H9 (cell line): ENCODE results near the gene GNG11. TPM values are rescaled to one million over a fixed set of nuclear protein-coding genes. Genes with fewer than 3 reads are reported as not detected.

ENCODE experiments used
- DNase-seq: peaks from one replicate; pipeline ENCODE4 v3.0.0-alpha.2; 2017
- H2AFZ ChIP-seq: one replicate; pipeline ENCODE4 v1.6.1; 2013; ENCODE audit warnings: mild to moderate bottlenecking, low read length, control low read depth, moderate library complexity
- H2AK5ac ChIP-seq: 2 replicates; pipeline ENCODE4 v1.6.1; 2013; ENCODE audit warnings: low read length, control low read depth, mixed read lengths; ENCODE audit not compliant: insufficient read length
- H2BK120ac ChIP-seq: one replicate; pipeline ENCODE4 v1.6.1; 2013; ENCODE audit warnings: low read depth, mild to moderate bottlenecking, low read length, control low read depth, inconsistent platforms; ENCODE audit not compliant: poor library complexity, severe bottlenecking
- H2BK12ac ChIP-seq: 2 replicates; pipeline ENCODE4 v1.6.1; 2013; ENCODE audit warnings: low read length, control low read depth, mixed read lengths, low read depth; ENCODE audit not compliant: insufficient read length
- H2BK15ac ChIP-seq: 2 replicates; pipeline ENCODE4 v1.6.1; 2013; ENCODE audit warnings: low read depth, low read length, control low read depth
- H2BK20ac ChIP-seq: one replicate; pipeline ENCODE4 v1.6.1; 2013; ENCODE audit warnings: low read depth, mild to moderate bottlenecking, low read length, control low read depth, inconsistent platforms; ENCODE audit not compliant: poor library complexity, severe bottlenecking
- H2BK5ac ChIP-seq: 2 replicates; pipeline ENCODE4 v1.6.1; 2013; ENCODE audit warnings: low read length, control low read depth, mixed read lengths; ENCODE audit not compliant: insufficient read length
- H3K14ac ChIP-seq: 2 replicates; pipeline ENCODE4 v1.6.1; 2013; ENCODE audit warnings: low read length, control low read depth; ENCODE audit not compliant: insufficient read depth
- H3K18ac ChIP-seq: 2 replicates; pipeline ENCODE4 v1.6.1; 2013; ENCODE audit warnings: low read depth, mild to moderate bottlenecking, mixed read lengths, low read length, control low read depth; ENCODE audit not compliant: insufficient read length
- H3K23ac ChIP-seq: 2 replicates; pipeline ENCODE4 v1.6.1; 2013; ENCODE audit warnings: low read length, control low read depth, mixed read lengths, low read depth; ENCODE audit not compliant: insufficient read length
- H3K23me2 ChIP-seq: 2 replicates; pipeline ENCODE4 v1.6.1; 2013; ENCODE audit warnings: low read depth, mild to moderate bottlenecking, mixed read lengths, low read length, control low read depth; ENCODE audit not compliant: insufficient read length, poor library complexity, severe bottlenecking
- H3K27ac ChIP-seq: 2 replicates; pipeline ENCODE4 v1.5.1; 2013; ENCODE audit warnings: low read length, control low read depth, mixed read lengths, low read depth; ENCODE audit not compliant: insufficient read length
- H3K27me3 ChIP-seq: 2 replicates; pipeline ENCODE4 v1.6.1; 2013; ENCODE audit warnings: low read length, control low read depth, inconsistent platforms; ENCODE audit not compliant: insufficient read depth
- H3K4ac ChIP-seq: 2 replicates; pipeline ENCODE4 v1.6.1; 2013; ENCODE audit warnings: low read depth, mild to moderate bottlenecking, control low read depth, inconsistent platforms, low read length, moderate library complexity
- H3K4me1 ChIP-seq: 2 replicates; pipeline ENCODE4 v1.6.1; 2013; ENCODE audit warnings: low read length, control low read depth, inconsistent platforms; ENCODE audit not compliant: insufficient read depth
- H3K4me2 ChIP-seq: 2 replicates; pipeline ENCODE4 v1.6.1; 2013; ENCODE audit warnings: low read length, control low read depth, mixed read lengths; ENCODE audit not compliant: insufficient read length, insufficient read depth
- H3K56ac ChIP-seq: 2 replicates; pipeline ENCODE4 v1.6.1; 2013; ENCODE audit warnings: low read depth, mild to moderate bottlenecking, mixed read lengths, low read length, control low read depth; ENCODE audit not compliant: insufficient read length
- H3K79me1 ChIP-seq: 2 replicates; pipeline ENCODE4 v1.6.1; 2013; ENCODE audit warnings: low read depth, mild to moderate bottlenecking, moderate library complexity, low read length, control low read depth, inconsistent platforms; ENCODE audit not compliant: insufficient read depth, poor library complexity, severe bottlenecking
- H3K79me2 ChIP-seq: 2 replicates; pipeline ENCODE4 v1.6.1; 2013; ENCODE audit warnings: low read length, control low read depth, inconsistent platforms; ENCODE audit not compliant: insufficient read depth
- H3K9ac ChIP-seq: 2 replicates; pipeline ENCODE4 v1.6.1; 2013; ENCODE audit warnings: low read length, control low read depth, mixed read lengths; ENCODE audit not compliant: insufficient read length; ENCODE audit errors: extremely low read depth
- H3K9me3 ChIP-seq: one replicate; pipeline ENCODE4 v1.6.1; 2013; ENCODE audit warnings: low read depth, low read length, inconsistent platforms; ENCODE audit not compliant: control insufficient read depth
- H3T11ph ChIP-seq: one replicate; pipeline ENCODE4 v1.6.1; 2013; ENCODE audit warnings: mild to moderate bottlenecking, low read length, control low read depth, inconsistent platforms
- H4K20me1 ChIP-seq: one replicate; pipeline ENCODE4 v1.6.1; 2013; ENCODE audit not compliant: control insufficient read depth, insufficient read length, insufficient read depth
- H4K5ac ChIP-seq: 2 replicates; pipeline ENCODE4 v1.6.1; 2013; ENCODE audit warnings: low read depth, mild to moderate bottlenecking, mixed read lengths, low read length, control low read depth; ENCODE audit not compliant: insufficient read length
- H4K8ac ChIP-seq: replicated peaks from 2 replicates; pipeline ENCODE4 v1.6.1; 2013; ENCODE audit warnings: low read length, control low read depth, mixed read lengths, low read depth; ENCODE audit not compliant: insufficient read length
- H4K91ac ChIP-seq: 2 replicates; pipeline ENCODE4 v1.6.1; 2013; ENCODE audit warnings: low read depth, mild to moderate bottlenecking, moderate library complexity, mixed read lengths, low read length, control low read depth; ENCODE audit not compliant: insufficient read length
- H3K27ac Mint-ChIP-seq, 3 experiments: 2 replicates in 2 of 3; 3 replicates in 1 of 3; pipeline ENCODE4 v1.8.0; 2020 to 2021; ENCODE audit warnings: mixed read lengths in 3 of 3, mild to moderate bottlenecking in 1 of 3, moderate library complexity in 1 of 3
- H3K27me3 Mint-ChIP-seq: 2 replicates; pipeline ENCODE4 v1.8.0; 2021; ENCODE audit warnings: low read depth, mild to moderate bottlenecking, moderate library complexity, mixed read lengths
- H3K36me3 Mint-ChIP-seq, 3 experiments: 2 replicates in 2 of 3; 3 replicates in 1 of 3; pipeline ENCODE4 v1.8.0; 2020 to 2021; ENCODE audit warnings: low read depth in 3 of 3, mixed read lengths in 3 of 3; ENCODE audit not compliant: insufficient read depth in 1 of 3
- H3K4me1 Mint-ChIP-seq, 2 experiments: 2 replicates each; pipeline ENCODE4 v1.8.0; 2020; ENCODE audit warnings: mixed read lengths in 2 of 2
- H3K4me3 Mint-ChIP-seq, 2 experiments: 2 replicates in 1 of 2; 3 replicates in 1 of 2; pipeline ENCODE4 v1.8.0; 2020 to 2021; ENCODE audit warnings: mild to moderate bottlenecking in 2 of 2, mixed read lengths in 2 of 2, moderate library complexity in 1 of 2
- H3K9me3 Mint-ChIP-seq, 2 experiments: 2 replicates in 1 of 2; 3 replicates in 1 of 2; pipeline ENCODE4 v1.8.0; 2020; ENCODE audit warnings: mild to moderate bottlenecking in 2 of 2, mixed read lengths in 2 of 2, moderate library complexity in 1 of 2
- CTCF ChIP-seq: fragments of 200-600 bp; sonication (generic); conservative IDR thresholded peaks from 3 replicates; pipeline ENCODE4 v1.8.0; 2021; ENCODE audit warnings: antibody characterized with exemption, mild to moderate bottlenecking
- WGBS: extraction: QIAGEN DNeasy Blood & Tissue Kit; methylation state at CpG from one replicate; pipeline ENCODE4 v1.1.7; 2013; ENCODE audit warnings: missing lambda C conversion rate, low lambda C conversion rate, mixed read lengths; ENCODE audit not compliant: insufficient read length; ENCODE audit errors: extremely low coverage; 5-methylcytosine and 5-hydroxymethylcytosine counted together
- total RNA-seq: library from RNA; stranded (reverse); gene quantifications from 2 replicates; pipeline ENCODE4 v1.2.1, GENCODE V29; 2021

GNG11 gene
- total RNA-seq, 1 experiment from 2014 or later: 0.68 TPM

DNA sequence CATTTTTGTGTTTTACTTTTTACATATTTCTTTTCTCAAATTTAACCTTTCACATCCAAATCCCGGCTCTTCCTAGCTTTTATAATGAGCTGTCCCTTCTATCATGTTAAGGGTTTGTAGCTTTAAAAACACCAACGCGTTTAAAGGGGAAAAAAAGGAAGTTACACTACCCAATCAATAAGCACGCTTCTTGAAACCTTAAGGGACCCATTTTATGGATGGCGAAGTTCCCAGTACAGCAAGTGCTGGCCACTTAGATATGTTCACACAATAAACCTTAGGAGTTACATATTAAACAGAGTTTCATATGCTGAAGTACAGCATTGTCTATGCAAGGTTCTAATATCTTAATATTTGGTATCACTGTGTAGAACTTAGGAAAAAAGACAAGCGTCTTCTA lies 1.8 kb downstream of the GNG11 start:
- Histone ChIP-seq H3K18ac (no peak overlapping the region), H4K5ac (no peak overlapping the region), H4K20me1 (no peaks in the 10 kb centered on the region), H2BK5ac (no peak overlapping the region), H3K4me2 (no peak overlapping the region), H3K23me2 (peaks cover 7% of the 10 kb centered on the region), H3K14ac (no peak overlapping the region), H3T11ph (no peak overlapping the region), H2AK5ac (no peak overlapping the region), H3K4me1 (no peaks in the 10 kb centered on the region), H2AFZ (no peak overlapping the region), H2BK20ac (no peak overlapping the region), H3K4ac (no peak overlapping the region), H3K79me1 (no peaks in the 10 kb centered on the region), H3K27me3 (no peaks in the 10 kb centered on the region), H3K56ac (no peak overlapping the region), H3K79me2 (no peaks in the 10 kb centered on the region), H4K91ac (no peak overlapping the region), H3K27ac (no peak overlapping the region), H4K8ac (no peak overlapping the region), H2BK120ac (no peak overlapping the region), H3K9ac (no peak overlapping the region), H3K23ac (no peak overlapping the region), H2BK15ac (no peak overlapping the region), H3K9me3 (no peaks in the 10 kb centered on the region), H2BK12ac (no peak overlapping the region)
- Mint-ChIP-seq H3K36me3 (no peaks in the 10 kb centered on the region), H3K27me3 (peaks cover 3% of the 10 kb centered on the region), H3K4me1 (peaks cover 15 to 19% of the 10 kb centered on the region in 2 experiments), H3K27ac (no peak overlapping the region), H3K4me3 (no peak overlapping the region), H3K9me3 (no peaks in the 10 kb centered on the region)
- DNase-seq: no peak
- no CpG with 5 or more reads among the region's 6 CpGs for WGBS
- TF ChIP-seq CTCF: no peak
